ENCODE data around the gene DCLRE1B. TPM values are rescaled to one million over a fixed set of nuclear protein-coding genes. Genes with fewer than 3 reads are reported as not detected.

The DCLRE1B gene
- total RNA-seq, 1 experiment from 2014 or later, result 21.5 TPM

GRCh38 chr1:113928187-113928930 is 23.2 kb downstream of the DCLRE1B start:
- DNase-seq (ENCODE audit: low read depth), result peak; percentile 5

GRCh38 chr1:113928941-113929749 is 24.0 kb downstream of the DCLRE1B start, which contains the start of gene HIPK1:
Gene HIPK1, plus strand, starts transcription at chr1:113929324.
- DNase-seq (ENCODE audit: low read depth), result peak; percentile 88

GRCh38 chr1:113929750-113930498 is 24.8 kb downstream of the DCLRE1B start:
- peak; percentile 42 for DNase-seq (ENCODE audit: low read depth)

GRCh38 chr1:113930499-113931161 is 25.5 kb downstream of the DCLRE1B start:
- DNase-seq (ENCODE audit: low read depth), result peak; percentile 65

GRCh38 chr1:113931451-113931851 is 26.3 kb downstream of the DCLRE1B start:
- peak; percentile 48 for DNase-seq (ENCODE audit: low read depth)

GRCh38 chr1:113934006-113934405 is 28.9 kb downstream of the DCLRE1B start:
- no peak for DNase-seq (ENCODE audit: low read depth)

- no peak for DNase-seq (ENCODE audit: low read depth)
These were observed 29.5 kb downstream of the DCLRE1B start for GRCh38 chr1:113934511-113935055.

GRCh38 chr1:113935176-113935575 is 30.1 kb downstream of the DCLRE1B start:
- no peak for DNase-seq (ENCODE audit: low read depth)

- DNase-seq (ENCODE audit: low read depth), result no peak
These were observed 30.8 kb downstream of the DCLRE1B start for GRCh38 chr1:113935970-113936369.

- no peak for DNase-seq (ENCODE audit: low read depth)
These were observed 32.0 kb downstream of the DCLRE1B start for GRCh38 chr1:113937146-113937545.

- no peak for DNase-seq (ENCODE audit: low read depth)
These were observed 33.1 kb downstream of the DCLRE1B start for GRCh38 chr1:113938192-113938591.

- DNase-seq (ENCODE audit: low read depth), result no peak
These were observed 35.5 kb downstream of the DCLRE1B start for GRCh38 chr1:113940365-113941244.

GRCh38 chr1:113941245-113941559 is 36.1 kb downstream of the DCLRE1B start:
- no peak for DNase-seq (ENCODE audit: low read depth)

- DNase-seq (ENCODE audit: low read depth), result no peak
These were observed 37.4 kb downstream of the DCLRE1B start for GRCh38 chr1:113942527-113942926.

- DNase-seq (ENCODE audit: low read depth), result no peak
These were observed 38.1 kb downstream of the DCLRE1B start for GRCh38 chr1:113943028-113943811.

- no peak for DNase-seq (ENCODE audit: low read depth)
These were observed 40.2 kb downstream of the DCLRE1B start for GRCh38 chr1:113945329-113945728.

GRCh38 chr1:113946112-113946511 is 41.0 kb downstream of the DCLRE1B start:
- no peak for DNase-seq (ENCODE audit: low read depth)

GRCh38 chr1:113946678-113947387 is 41.7 kb downstream of the DCLRE1B start:
- peak; percentile 13 for DNase-seq (ENCODE audit: low read depth)

Data from RPMI7951 (cell line).